HuH-7 (cell line): ENCODE measurements around the gene RBBP8.

Source experiments
- DNase-seq: peaks from one replicate; pipeline ENCODE4 v3.0.0; 2011; ENCODE audit warnings: low spot score

RBBP8 gene

DNA sequence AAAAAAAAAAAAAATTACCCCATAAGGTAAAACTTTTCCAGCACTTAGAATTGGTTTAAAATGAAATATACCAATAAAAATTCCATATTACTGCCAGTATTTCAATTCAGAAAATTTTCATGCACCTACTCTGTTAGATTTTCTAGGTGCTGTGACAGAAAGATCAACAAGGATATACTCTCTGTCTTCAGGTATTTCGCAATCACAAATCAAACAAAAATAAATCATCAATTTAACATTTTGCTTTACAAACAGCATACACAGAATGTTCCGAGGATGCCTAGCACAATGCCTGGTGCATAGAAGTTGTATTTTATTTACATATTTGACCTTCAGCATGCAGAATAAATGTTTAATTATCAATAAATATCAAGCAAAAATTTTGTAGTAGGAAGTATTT, 66.5 kb downstream of the RBBP8 start:
- no peak for DNase-seq

DNA sequence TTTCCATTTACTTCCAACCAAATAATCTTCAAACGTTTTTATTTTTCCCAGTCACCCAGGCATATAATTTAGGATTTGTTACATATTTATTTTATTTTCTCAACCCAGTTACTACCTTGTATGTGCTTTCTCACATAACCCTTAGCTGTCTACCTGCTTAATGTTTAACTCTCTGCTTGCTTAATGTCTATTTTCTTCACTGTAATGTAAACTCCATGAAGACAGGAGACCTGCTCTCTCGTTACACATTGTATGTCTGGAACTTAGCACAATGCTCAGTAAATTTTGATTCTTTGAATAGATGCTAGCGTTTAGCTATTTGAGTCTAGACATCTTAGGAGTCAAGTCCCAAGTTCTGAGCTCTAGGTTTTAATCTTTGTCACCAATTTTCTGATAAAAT, 70.2 kb downstream of the RBBP8 start:
- DNase-seq, result peak; percentile 5

DNA sequence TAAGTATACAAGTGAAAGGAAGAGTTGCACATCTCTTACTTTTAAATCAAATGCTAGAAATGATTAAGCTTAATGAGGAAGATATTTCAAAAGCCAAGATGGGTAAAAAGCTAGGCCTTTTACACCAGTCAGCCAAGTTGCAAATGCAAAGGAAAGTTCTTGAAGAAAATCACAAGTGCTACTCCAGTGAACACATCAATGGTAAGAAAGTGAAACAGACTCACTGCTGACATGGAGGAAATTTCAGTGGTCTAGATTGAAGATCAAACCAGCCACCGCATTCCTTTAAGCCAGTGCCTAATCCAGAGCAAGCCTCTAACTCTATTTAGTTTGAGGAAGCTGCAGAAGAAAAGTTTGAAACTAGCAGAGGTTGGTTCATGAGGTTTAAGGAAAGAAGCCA, 79.1 kb downstream of the RBBP8 start:
- DNase-seq, result no peak

DNA sequence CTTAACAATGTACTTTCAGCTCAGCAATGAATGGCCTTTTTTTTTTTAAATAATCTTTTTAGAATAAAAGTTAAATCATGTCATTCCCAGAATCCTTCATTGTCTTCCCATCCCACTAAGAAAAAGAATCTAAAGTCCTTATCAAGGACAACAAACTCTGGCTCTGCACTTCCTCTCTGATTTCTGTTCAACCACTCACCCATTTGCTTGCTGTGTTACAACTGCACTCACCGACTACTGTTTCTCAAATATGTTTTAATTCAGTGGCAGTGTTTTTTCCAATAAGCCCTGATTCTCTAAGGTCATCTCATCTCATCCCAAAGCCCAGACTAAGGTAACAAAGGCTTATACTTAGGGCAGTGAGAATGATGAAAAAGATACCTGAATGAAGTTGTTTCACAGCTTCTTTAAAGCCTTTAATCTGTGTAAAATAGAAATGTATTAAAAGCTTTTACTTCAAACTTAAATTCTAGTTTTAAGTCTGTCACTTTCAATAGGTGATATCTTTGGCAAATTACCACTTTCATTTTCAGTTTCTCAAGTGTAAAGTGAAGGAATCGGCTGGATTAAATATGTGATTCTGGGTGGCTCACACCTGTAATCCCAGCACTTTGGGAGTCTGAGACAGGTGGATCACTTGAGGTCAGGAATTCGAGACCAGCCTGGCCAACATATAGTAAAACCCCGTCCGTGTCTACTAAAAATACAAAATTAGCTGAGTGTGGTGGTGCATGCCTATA, 87.6 kb downstream of the RBBP8 start:
- DNase-seq, result no peak

DNA sequence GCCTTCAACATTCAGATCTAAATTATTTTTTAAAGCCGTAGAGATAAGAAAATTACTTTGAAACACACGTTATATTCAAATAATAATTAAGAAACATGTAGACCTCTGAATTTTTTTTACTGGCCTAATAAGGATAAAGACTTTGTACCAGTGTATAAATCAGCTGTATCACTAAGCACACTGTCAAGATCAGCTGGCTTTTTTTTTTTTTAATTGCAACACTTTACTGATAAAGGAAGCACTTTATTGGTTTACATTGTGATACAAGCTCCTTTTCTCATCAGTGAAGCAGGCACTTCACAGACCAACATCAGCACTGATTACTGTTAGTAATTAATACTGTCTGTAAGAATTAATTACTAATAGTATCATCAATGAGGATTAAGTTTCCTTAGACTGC, 88.5 kb downstream of the RBBP8 start:
- no peak for DNase-seq

DNA sequence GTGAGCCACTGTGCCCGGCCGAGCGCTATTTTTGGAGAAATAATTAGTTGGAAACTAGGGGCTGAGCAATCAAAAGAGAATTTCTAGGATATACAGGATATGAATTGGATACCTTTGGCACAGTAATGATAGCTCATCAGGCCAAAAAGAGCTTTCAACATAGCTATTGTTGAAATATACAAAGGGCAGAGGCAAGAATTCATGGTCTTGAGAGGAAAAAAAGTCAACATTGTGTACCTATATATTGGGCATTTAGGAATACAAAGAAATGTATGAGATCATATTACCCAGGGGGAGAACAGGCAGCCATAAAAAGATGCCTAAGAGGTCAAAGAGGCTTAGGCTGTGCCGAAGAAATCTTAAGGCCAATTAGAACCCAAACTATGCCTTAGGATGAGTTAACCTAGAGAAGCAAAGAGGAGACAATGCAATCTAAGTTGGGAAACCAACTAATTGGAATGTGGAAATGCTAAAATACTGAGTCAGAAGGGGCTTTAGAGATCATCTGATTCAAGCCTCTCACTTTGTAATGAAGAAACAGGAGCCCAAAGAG, 99.0 kb downstream of the RBBP8 start:
- no peak for DNase-seq

DNA sequence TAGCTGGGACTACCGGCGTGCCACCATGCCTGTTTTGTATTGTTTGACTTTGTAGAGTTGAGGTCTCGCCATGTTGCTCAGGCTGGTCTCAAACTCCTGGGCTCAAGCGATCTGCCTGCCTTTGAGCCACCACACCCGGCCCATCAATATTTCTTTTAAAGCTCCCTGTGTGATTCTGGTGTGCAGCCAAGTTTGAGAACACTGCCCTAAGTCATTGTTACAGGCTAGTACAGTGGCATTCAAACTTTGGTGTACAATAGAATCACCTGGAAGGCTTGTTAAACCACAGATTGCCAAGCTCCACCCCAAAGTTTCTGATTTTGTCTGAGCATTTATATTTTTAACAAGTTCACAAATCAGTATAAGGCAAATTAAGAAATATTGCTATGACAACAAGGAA, 99.9 kb downstream of the RBBP8 start:
- no peak for DNase-seq

DNA sequence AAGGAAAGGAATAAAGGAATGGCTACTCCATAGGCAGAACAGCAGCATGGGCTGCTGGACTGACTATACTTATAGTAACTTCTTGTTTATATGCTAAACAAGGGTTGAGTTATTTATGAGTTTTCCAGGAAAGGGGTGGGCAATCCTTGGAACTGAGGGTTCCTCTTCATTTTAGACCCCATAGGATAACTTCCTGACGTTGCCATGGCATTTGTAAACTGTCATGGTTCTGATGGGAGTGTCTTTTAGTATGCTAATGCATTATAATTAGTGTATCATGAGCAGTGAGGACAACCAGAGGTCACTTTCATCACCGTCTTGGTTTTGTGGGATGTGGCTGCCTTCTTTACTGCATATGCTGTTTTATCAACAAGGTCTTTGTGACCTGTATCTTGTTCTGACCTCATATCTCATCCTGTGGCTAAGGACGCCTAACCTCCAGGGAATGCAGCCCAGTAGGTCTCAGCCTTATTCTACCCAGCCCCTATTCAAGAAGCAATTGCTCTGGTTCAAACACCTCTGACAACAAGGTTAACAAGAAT, 103.6 kb downstream of the RBBP8 start:
- DNase-seq, result no peak

DNA sequence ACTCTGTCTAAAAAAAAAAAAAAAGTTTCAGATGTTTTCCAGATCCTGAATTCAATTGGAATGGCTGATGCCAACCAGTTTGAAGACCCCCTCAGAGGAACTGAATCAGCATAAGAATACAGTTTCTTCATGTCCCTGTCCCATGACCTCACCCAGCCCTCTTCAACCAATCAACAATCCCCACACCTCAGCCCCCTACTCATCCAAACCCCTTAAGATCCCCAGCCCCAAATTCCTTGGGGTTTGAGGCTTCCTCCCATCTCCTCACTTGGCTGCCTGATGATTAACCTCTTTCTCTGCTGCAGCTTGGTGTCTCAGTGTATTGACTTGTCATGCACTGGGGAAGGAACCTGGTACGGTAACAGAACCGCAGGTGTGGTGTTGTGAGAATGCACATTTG, 104.5 kb downstream of the RBBP8 start:
- DNase-seq, result no peak

DNA sequence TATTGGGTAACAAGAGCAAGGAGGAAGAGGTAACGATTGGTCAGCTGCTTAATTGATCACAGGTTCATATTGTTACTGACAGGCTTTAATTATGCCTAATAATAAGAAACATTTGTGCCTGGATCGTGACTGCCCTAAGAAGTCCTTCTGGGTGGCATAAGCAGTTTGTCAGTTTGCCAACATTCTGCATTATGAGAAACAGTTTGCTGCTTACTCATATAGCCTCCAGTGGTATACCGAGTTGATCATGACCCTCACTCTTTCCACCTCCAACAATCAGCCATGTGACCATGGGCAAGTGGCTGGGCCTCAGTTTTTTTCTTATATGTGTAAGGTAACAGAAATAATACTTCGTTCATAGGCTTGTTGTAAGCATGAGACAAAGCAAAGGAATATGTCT, 105.6 kb downstream of the RBBP8 start:
- DNase-seq, result no peak

DNA sequence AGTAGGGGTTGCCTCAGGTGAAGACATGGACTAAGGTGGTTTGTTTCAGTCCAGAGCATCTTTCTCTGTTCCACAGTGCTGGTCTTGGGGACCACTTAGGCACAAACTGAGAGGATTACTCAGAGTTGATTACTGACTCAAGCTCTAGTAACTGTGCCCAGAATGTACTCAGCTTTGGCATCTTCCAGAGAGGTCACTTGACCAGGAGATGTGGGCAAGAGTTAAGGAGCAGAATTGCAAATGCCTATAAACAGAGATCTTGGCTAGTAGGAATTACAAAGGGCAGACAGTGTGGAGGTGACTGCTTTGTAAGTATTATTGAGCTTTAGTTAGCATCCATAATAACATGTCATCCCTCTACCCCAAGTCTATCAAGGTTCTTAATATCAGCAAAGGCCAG, 109.0 kb downstream of the RBBP8 start:
- DNase-seq, result no peak

DNA sequence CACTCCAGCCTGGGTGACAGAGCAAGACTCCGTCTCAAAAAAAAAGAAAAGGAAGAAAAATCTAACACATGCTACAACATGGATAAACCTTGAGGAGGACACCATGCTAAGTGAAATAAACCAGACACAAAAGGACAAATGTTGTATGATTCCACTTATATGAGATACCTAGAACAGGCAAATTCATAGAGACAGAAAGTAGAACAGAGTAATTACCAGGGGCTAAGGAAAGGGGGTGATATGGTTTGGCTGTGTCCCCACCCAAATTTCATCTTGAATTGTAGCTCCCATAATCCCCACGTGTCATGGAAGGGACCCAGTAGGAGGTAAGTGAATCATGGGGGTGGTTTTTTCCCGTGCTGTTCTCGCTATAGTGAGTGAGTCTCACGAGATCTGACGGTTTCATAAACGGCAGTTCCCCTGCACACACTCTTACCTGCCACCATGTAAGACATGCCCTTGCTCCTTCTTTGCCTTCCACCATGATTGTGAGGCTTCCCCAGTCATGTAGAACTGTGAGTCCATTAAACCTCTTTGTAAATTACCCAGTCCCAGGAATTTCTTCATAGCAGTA, 110.8 kb downstream of the RBBP8 start:
- DNase-seq, result no peak

DNA sequence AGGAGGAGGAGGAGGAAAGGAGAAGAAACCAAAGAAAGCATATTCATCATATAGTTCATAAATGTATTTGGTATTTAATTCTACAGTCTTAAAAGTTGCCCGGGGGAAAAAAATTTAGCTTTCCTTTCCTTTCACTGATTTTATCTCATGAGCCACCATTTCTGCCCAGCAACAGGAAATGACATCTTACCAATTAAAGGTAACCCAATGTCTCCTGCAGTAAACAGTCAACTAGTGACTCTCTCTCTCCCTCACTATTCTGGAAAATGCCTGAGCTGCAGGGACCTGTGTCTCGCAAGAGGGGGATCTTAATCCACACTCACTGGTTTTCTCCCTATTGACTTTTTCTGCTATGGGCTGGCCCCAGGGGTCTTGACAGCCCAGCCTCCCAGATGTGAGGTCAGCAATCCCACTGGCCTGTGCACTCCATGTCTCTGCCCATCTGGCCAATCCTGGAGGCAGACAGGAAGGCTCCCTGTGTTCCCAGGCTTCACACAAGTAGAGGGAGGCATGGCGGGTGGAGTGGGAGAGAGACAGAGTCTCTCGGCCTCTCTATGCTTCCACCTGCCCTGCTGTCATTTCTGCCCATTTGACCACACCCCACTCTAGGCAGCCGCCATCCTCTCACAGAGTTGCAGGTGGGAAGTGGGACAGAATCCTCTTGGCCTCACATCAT, 116.7 kb downstream of the RBBP8 start:
- no peak for DNase-seq

DNA sequence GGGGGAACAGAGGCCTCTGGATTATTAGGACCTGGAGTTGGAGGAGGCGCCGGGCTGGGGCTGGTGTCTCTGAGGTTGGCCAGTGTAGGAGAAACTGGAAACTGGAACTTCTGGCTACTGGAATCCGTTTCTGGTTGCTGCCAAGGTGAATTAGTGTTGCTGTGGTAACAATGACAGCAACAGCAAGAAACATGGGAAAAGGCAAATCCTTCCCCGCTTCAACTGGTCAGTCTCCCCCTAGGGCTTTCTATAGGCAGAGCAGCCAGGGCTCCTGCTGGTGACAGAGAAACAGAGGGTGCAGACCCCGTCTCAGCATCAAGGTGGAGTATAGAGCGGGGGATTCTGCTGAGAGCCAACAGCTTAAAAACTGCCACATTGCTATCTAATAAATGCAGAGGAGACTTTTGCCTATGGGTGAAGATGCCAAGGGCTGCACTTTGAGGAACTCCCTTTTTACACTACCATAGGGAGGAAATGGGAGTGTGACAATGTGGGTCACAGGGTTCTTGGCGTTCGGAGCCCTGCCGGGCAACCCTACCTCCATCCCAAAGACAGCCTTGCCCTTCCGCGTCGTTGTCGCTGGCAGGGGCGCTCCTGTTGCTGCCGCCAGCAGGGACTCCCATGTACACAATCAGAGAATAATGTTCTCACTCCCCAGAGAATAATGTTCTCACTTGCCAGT, 120.8 kb downstream of the RBBP8 start:
- peak; percentile 32 for DNase-seq

DNA sequence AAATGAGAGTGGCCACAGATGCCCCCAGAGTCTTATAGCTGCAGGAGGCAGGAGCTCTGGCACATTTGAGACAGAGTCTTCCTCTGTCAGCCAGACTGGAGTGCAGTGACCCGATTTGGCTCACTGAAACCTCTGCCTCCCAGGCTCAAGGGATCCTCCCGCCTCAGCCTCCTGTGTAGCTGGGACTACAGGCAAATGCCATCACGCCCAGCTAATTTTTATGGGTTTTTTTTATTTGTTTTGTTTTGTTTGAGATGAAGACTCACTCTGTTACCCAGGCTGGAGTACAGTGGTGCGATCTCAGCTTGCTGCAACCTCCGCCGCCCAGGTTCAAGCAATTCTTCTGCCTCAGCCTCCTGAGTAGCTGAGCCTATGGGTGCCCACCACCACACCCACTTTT, 121.4 kb downstream of the RBBP8 start:
- no peak for DNase-seq

DNA sequence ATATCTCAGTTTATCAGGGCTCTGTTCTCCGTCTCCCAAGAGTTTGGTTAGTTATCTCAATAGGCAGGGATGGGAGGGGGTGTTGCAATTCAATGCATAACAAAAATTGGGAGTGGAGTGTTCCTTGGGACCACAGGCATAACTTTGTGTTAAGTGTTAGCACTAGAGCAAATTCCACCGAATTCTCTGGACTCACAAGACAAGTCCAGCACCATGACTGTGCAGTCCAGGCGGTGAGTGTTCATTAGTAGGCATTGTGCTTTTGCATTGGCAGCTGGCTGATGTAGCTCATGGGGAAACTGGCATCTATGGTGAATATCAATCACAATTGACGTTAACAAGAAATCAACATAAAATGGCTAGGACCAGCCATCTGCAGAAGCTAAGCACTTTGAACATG, 123.2 kb downstream of the RBBP8 start:
- DNase-seq, result no peak

DNA sequence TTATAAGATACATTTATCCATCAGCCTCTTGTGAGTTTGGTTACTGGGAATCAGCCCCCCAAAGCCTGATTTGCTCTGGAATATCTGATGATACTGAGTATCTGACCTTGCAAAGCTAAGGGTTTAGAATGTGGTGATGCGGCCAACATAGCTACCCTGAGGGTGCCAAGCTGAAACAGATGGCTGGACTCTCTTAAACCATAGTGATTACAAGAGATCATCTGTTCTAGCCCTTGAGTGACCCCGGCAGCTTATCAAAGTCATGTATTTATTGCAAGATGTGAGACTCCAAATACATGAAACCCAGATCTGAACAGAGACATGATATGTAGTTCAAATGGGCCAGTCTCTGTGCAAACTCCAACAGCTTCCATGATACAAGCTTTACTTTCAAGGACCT, 124.0 kb downstream of the RBBP8 start:
- no peak for DNase-seq

DNA sequence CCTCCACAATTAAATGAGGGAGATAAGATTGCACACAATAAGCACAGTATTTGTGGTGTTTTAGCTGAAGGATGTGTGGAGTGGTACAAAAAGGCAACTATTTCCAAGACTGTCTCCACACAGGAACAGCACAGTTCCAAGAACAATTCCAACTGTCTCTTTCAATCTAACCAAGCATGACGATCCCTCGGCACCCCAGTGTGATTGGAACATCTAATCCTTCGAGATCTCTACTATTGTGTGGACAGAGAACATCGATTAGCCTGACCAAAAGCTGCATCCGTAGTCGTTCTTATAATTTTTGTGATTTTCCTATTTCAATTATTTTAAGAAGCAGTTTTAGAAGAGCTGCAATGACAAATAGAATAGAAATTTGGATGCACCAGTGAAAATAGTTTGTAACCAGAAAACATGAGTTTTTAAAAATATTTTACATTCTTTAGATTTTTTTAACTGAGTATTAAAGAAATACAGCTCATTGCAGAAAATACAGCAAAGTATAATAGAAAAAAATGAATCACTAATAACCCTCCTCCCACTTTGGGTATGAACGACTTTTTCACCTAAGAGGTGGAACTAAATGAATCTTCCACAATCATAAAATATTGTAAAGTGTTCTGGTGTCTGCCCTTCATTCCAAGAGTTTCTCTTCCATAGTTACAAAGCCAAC, 125.8 kb downstream of the RBBP8 start:
- no peak for DNase-seq

DNA sequence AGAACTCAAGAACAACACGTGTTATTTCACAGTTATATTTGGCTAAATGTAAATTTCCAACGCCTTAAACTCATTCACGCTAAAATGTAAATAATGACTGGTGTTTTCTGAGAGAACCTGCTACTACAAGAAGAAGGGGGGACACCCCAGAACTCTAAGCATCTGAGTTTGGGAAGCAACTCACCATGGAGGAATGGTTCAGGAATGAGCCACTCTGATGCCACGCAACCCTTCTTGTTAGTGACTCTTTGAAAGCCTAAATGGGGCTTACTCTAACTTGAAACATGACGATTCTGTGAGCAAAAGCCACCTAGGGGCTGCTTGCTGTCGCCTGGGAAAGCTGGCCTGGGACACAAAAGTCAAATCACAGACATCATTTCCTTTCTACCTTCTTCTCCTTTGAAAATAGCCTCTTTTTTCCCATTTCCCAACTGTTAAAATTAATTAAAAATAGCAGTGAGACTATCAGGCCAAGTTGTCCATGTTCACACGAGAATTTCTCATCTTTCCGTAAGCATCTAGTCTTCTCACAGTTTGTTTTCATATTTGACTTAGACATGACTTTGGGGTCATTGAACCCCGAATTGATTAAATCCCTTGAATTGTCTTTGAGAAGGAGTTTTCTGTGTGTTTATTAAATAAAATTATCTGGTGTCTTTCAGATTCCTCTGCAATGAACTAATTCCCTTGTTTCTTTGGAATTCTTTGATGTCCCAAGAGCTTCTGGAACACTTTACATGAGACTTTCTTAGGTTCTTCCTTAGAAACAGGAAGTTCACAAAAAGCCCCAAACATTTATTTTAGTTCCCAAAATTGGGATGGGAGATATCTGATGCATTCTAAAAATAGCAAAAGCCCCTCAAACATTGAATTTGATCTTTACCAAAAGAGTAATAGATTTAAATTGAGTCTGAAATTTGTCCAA, 126.7 kb downstream of the RBBP8 start:
- DNase-seq, result no peak

DNA sequence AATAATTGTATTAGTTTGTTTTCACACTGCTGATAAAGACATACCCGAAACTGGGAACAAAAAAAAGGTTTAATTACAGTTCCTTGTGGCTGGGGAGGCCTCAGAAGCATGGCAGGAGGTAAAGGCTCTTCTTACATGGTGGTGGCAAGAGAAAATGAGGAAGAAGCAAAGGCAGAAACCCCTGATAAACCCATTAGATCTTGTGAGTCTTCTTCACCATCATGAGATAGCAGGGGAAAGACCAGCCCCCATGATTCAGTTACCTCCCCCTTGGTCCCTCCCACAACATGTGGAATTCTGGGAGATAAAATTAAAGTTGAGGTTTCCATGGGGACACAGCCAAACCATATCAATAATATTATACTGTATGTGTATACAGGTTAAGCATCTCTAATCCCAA, 128.9 kb downstream of the RBBP8 start:
- no peak for DNase-seq

DNA sequence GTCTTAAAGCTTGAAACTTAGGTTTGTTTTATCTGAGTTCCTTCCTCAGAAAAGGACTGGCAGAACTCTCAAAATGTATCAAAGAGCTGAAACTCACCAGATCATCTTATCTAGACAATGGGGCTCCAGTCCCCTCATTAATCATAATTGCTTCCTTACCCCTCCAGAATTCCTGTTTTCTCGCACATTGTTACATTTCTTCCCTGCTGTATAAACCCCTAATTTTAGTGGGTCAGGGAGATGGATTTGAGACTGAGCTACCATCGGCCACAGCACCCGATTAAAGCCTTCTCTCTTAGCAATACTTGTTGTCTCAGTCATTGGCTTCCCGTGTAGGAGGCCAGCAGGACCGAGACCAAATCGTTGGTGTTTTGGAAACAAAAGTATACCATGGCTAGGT, 130.4 kb downstream of the RBBP8 start:
- DNase-seq, result no peak
